HG03097 (cell line): ENCODE measurements around the gene XKR3.
"Not testable (repeated sequence)": the region's sequence is repeated elsewhere in the genome, so short reads cannot be mapped to it uniquely, and the experiment has no call there.

Experiments used
- ATAC-seq: cut with Tn5 transposase; IDR thresholded peaks from one replicate; pipeline ENCODE4 v1.9.1; 2021; ENCODE audit not compliant: unreplicated experiment, low FRiP score

Gene XKR3

DNA sequence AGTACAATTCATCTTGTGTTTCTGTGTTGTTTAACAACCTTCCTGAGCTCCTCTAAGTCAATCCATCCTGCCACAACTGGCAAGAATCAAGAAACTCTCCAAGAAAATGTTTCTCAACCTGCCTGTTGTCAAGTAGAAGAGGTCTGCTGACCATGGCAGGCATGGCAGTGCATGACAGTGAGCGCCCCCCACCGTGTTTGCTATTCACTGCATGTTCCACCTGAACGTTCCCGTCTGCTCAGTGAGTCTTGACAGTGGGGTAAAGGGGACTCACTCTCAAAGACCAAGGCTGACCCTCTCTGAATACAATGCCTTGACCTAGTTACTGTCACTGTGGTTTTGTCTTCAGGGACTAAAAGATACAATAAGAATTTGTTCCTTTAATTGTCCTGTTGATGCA is 75.9 kb downstream of the XKR3 start:
- ATAC-seq = not testable (repeated sequence)

DNA sequence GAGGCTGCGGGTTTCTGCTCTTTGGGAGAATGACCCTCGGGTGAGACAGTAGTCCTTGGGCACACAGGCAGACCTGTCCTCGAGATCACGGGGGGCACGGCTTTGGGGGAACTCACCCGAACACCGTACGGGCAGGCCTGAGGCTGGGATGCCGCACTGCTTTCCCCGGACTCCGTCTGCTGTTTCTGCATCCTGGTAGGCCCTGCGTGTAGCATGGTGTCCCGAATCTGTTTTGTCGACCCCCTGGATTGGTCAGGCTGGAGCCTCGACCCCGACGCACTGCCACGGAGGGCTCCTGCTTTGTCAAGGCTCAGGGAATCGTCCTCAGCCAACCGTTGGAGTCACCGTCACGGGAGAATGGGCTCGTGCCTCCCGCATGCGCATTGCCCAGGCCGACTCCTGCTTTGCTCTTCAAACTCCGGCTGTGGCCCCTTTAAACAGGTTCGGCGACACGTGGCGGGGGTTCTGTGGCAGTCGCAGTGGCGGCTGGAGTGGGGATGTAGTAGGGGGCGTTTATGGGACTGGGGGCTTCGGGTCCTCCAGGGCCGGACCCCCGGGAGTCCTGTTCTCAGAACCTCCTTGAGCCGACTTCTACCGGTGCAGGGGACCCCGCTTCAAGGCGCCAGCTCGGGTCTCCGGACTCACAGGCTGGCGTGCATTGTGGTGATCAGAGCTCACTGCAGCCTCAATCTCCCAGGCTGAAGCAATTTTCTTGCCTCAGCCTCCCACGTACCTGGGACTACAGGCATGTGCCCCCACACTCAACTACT is 76.9 kb downstream of the XKR3 start:
- not testable (repeated sequence) for ATAC-seq

DNA sequence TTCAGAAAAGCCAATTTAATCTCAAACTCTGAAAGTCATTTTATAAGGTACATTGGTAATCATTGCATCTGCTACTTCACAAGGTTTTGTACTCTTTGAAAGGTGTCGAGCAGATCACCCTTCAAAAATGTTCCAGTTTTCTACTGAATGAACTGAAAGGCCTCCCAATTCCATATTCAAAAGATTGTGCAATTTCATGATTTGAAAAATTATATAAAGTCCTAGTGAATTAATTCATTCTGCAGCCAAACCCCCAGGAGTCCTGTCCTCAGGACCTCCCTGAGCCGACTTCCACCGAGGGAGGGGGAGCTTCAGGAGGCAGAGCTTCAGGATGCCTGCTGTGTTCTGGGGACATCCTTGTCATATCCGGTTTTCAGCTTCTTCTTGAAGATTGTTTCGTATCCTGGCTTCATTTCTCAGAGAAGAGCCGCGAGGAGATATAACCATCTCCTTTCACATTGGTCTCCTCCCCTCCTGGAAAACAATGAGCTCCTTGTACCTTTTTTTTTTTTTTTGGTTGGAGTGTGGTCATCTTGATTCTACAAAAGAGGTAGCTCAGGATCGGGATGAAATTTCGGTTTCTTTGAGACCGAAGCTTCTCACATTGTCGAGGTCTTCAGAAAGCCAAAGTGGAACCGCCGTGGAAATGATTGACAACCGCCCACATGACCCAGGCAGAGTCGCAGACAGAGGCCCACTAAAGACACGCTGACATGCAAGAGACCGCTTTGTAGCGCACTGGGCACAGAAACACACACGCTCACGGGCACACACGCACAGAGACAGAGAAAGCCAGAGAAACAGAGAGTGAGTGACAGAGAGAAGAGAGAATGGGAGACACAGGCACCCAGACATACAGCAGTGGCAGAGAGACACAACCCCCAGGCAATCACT is 77.7 kb downstream of the XKR3 start:
- not testable (repeated sequence) for ATAC-seq

DNA sequence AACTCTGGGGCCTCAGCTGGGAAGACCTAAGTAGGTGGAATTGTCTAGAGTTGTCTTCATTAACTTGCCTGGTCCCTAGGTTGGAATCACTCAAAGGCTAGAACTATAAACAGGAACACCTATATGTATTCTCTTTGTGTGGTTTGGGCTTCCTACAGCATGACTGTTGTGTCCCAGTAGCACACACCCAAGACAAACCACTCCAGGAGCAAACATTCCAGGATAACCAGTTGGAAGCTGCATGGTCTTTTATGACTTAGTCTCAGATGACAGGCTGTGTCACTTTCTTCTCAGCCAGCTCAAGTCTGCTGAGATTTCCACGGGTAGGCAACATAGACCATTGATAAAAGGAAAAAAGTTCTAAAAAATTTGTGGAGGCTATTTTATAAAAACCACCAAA is 90.9 kb downstream of the XKR3 start:
- not testable (repeated sequence) for ATAC-seq
